H1 (cell line): ENCODE data around the gene SRGAP3. TPM values are rescaled to one million over a fixed set of nuclear protein-coding genes. Genes with fewer than 3 reads are reported as not detected.

Experiments used
- CTCF ChIA-PET: fragments of 300-600 bp; sonication (Branson Sonifier 250); formaldehyde crosslinking; loops from one replicate; lab custom pipeline; 2021; ENCODE audit not compliant: partially characterized antibody; lab: Charles Lee
- POLR2A ChIA-PET: fragments of 300-600 bp; sonication (Branson Sonifier 250); formaldehyde crosslinking; loops from one replicate; lab custom pipeline; 2021; ENCODE audit warnings: inconsistent platforms; ENCODE audit not compliant: partially characterized antibody; lab: Charles Lee
- DNase-seq, 2 experiments: peaks; one replicate each; pipeline versions ENCODE4 v3.0.0 to v3.0.0-alpha.2; 2010 to 2022; ENCODE audit warnings: low spot score in 2 of 2, low read depth in 1 of 2, mixed read lengths in 1 of 2
- FAIRE-seq: peaks from 2 replicates; lab custom pipeline; 2011; peaks lifted over from hg19 to GRCh38; lab: Jason Lieb, UNC
- H2AFZ ChIP-seq: 2 replicates; pipeline ENCODE4 v1.8.1; 2012; ENCODE audit warnings: low read length, inconsistent platforms
- H2AK5ac ChIP-seq: 2 replicates; pipeline ENCODE4 v1.6.1; 2013; ENCODE audit warnings: low read depth, low read length
- H2BK120ac ChIP-seq: replicated peaks from 2 replicates; pipeline ENCODE3; 2013; ENCODE audit warnings: low read depth, low read length, inconsistent platforms
- H2BK12ac ChIP-seq: 2 replicates; pipeline ENCODE4 v1.6.1; 2013; ENCODE audit warnings: low read depth, low read length
- H2BK15ac ChIP-seq: 2 replicates; pipeline ENCODE4 v1.6.1; 2013; ENCODE audit warnings: low read length
- H2BK20ac ChIP-seq: 2 replicates; pipeline ENCODE4 v1.6.1; 2013; ENCODE audit warnings: low read length
- H2BK5ac ChIP-seq: 2 replicates; pipeline ENCODE4 v1.6.1; 2013; ENCODE audit warnings: low read depth, low read length
- H3K14ac ChIP-seq: 2 replicates; pipeline ENCODE4 v1.6.1; 2013; ENCODE audit warnings: inconsistent platforms; ENCODE audit not compliant: insufficient read length
- H3K18ac ChIP-seq: 2 replicates; pipeline ENCODE4 v1.6.1; 2013; ENCODE audit warnings: low read length; ENCODE audit errors: extremely low read depth
- H3K23ac ChIP-seq: 2 replicates; pipeline ENCODE4 v1.6.1; 2013; ENCODE audit warnings: inconsistent platforms; ENCODE audit not compliant: insufficient read length
- H3K23me2 ChIP-seq: 2 replicates; pipeline ENCODE4 v1.6.1; 2013; ENCODE audit warnings: low read depth, low read length
- H3K27ac ChIP-seq: 2 replicates; pipeline ENCODE4 v1.6.1; 2011; ENCODE audit warnings: low read depth, low read length, inconsistent platforms
- H3K27me3 ChIP-seq, 4 experiments: replicated peaks in 1 of 4; 1 replicate in 1 of 4; 2 replicates in 3 of 4; pipeline versions ENCODE4 v1.6.1 to v1.8.1; 2011 to 2013; ENCODE audit warnings: low read length in 3 of 4, mild to moderate bottlenecking in 3 of 4, inconsistent platforms in 2 of 4, mixed read lengths in 2 of 4, moderate library complexity in 1 of 4; ENCODE audit not compliant: control insufficient read depth in 3 of 4, insufficient read depth in 3 of 4; ENCODE audit errors: extremely low read depth in 1 of 4
- H3K36me3 ChIP-seq, 4 experiments: 2 replicates each; pipeline versions ENCODE4 v1.6.1 to v1.8.1; 2011 to 2013; ENCODE audit warnings: mild to moderate bottlenecking in 4 of 4, low read length in 3 of 4, moderate library complexity in 2 of 4, control low read depth in 1 of 4, inconsistent platforms in 1 of 4; ENCODE audit not compliant: insufficient read depth in 4 of 4, control insufficient read depth in 2 of 4
- H3K4ac ChIP-seq: replicated peaks from 2 replicates; pipeline ENCODE3; 2013; ENCODE audit warnings: low read length, low read depth, mixed read lengths, inconsistent platforms; ENCODE audit not compliant: insufficient read length
- H3K4me1 ChIP-seq, 4 experiments: replicated peaks in 1 of 4; 1 replicate in 1 of 4; 2 replicates in 3 of 4; pipeline versions ENCODE4 v1.6.1 to v1.8.1; 2011 to 2013; ENCODE audit warnings: low read length in 3 of 4, inconsistent platforms in 2 of 4, mixed read lengths in 1 of 4; ENCODE audit not compliant: insufficient read depth in 4 of 4, control insufficient read depth in 3 of 4
- H3K4me2 ChIP-seq, 2 experiments: 2 replicates each; pipeline versions ENCODE4 v1.6.1 to v1.8.1; 2011 to 2013; ENCODE audit warnings: low read depth in 2 of 2, low read length in 2 of 2, control low read depth in 1 of 2, inconsistent platforms in 1 of 2, mild to moderate bottlenecking in 1 of 2; ENCODE audit not compliant: insufficient read depth in 1 of 2
- H3K4me3 ChIP-seq, 4 experiments: fragments of 200-600, 300-600 bp in 1 of 4; sonication (generic), shearing (Covaris generic), sonication (Bioruptor Twin) in 1 of 4; 2 replicates each; pipeline versions ENCODE4 v1.5.1 to v1.8.1; 2011 to 2016; ENCODE audit warnings: low read length in 4 of 4, low read depth in 3 of 4, control low read depth in 2 of 4, inconsistent platforms in 2 of 4, mild to moderate bottlenecking in 2 of 4, mixed read lengths in 1 of 4, moderate library complexity in 1 of 4; ENCODE audit not compliant: insufficient read depth in 2 of 4; ENCODE audit errors: extremely low read depth in 1 of 4
- H3K56ac ChIP-seq: replicated peaks from 2 replicates; pipeline ENCODE3; 2013; ENCODE audit warnings: low read depth, mild to moderate bottlenecking, mixed read lengths, low read length, inconsistent platforms; ENCODE audit not compliant: insufficient read length
- H3K79me1 ChIP-seq: 2 replicates; pipeline ENCODE4 v1.6.1; 2013; ENCODE audit warnings: low read depth, low read length, control low read depth
- H3K79me2 ChIP-seq, 2 experiments: 2 replicates each; pipeline versions ENCODE4 v1.6.1 to v1.8.1; 2012 to 2013; ENCODE audit warnings: low read length in 2 of 2, mild to moderate bottlenecking in 2 of 2, inconsistent platforms in 1 of 2; ENCODE audit not compliant: insufficient read depth in 2 of 2, control insufficient read depth in 1 of 2
- H3K9ac ChIP-seq, 4 experiments: replicated peaks in 1 of 4; 1 replicate in 1 of 4; 2 replicates in 3 of 4; pipeline versions ENCODE4 v1.6.1 to v1.8.1; 2011 to 2013; ENCODE audit warnings: low read depth in 3 of 4, low read length in 3 of 4, control low read depth in 2 of 4, mild to moderate bottlenecking in 2 of 4, moderate library complexity in 2 of 4, inconsistent platforms in 1 of 4; ENCODE audit errors: extremely low read depth in 1 of 4
- H3K9me3 ChIP-seq, 2 experiments: 2 replicates each; pipeline versions ENCODE4 v1.6.1 to v1.8.1; 2012 to 2013; ENCODE audit warnings: mild to moderate bottlenecking in 2 of 2, moderate library complexity in 2 of 2, control low read depth in 1 of 2, inconsistent platforms in 1 of 2, low read depth in 1 of 2, low read length in 1 of 2, mixed read lengths in 1 of 2; ENCODE audit not compliant: insufficient read depth in 2 of 2
- H4K20me1 ChIP-seq, 2 experiments: replicated peaks in 1 of 2; 2 replicates each; pipeline versions ENCODE3 to v1.8.1; 2011 to 2013; ENCODE audit warnings: inconsistent platforms in 2 of 2, low read length in 2 of 2, mild to moderate bottlenecking in 1 of 2; ENCODE audit not compliant: insufficient read depth in 2 of 2, control insufficient read depth in 1 of 2
- H4K5ac ChIP-seq: 2 replicates; pipeline ENCODE4 v1.6.1; 2013; ENCODE audit warnings: low read length, low read depth, mixed read lengths, inconsistent platforms; ENCODE audit not compliant: insufficient read length
- H4K8ac ChIP-seq: 2 replicates; pipeline ENCODE4 v1.8.0; 2013; ENCODE audit warnings: mild to moderate bottlenecking, moderate library complexity, low read length, inconsistent platforms; ENCODE audit not compliant: insufficient read depth; ENCODE audit errors: extremely low read depth
- H4K91ac ChIP-seq: replicated peaks from 2 replicates; pipeline ENCODE3; 2013; ENCODE audit warnings: low read length, mixed read lengths, inconsistent platforms; ENCODE audit not compliant: insufficient read length
- BCL11A ChIP-seq, 2 experiments: IDR thresholded peaks; one replicate each; pipeline ENCODE4 v1.6.1; 2011; ENCODE audit warnings: low read depth in 2 of 2, low read length in 2 of 2, mild to moderate bottlenecking in 2 of 2
- CREB1 ChIP-seq: IDR thresholded peaks from 2 replicates; pipeline ENCODE4 v1.6.1; 2012; ENCODE audit warnings: inconsistent platforms
- EGR1 ChIP-seq: IDR thresholded peaks from 2 replicates; pipeline ENCODE4 v1.6.1; 2011; ENCODE audit warnings: low read depth, low read length, borderline replicate concordance
- FOSL1 ChIP-seq: IDR thresholded peaks from 2 replicates; pipeline ENCODE4 v1.6.1; 2011; ENCODE audit warnings: mild to moderate bottlenecking, low read depth, low read length, moderate library complexity; ENCODE audit not compliant: insufficient read depth
- JUND ChIP-seq: IDR thresholded peaks from 2 replicates; pipeline ENCODE4 v1.6.1; 2011; ENCODE audit warnings: mild to moderate bottlenecking, improper control_type of control experiment, low read length
- POU5F1 ChIP-seq: IDR thresholded peaks from 2 replicates; pipeline ENCODE4 v1.6.1; 2011; ENCODE audit warnings: low read depth, mild to moderate bottlenecking, low read length, moderate library complexity
- RFX5 ChIP-seq: IDR thresholded peaks from 2 replicates; pipeline ENCODE4 v1.6.1; 2011; ENCODE audit warnings: low read depth, low read length, improper control_type of control experiment, borderline replicate concordance
- RNF2 ChIP-seq: fragments of 200-900, 300-1000 bp; sonication (generic); IDR thresholded peaks from 2 replicates; pipeline ENCODE4 v1.7.1; 2016; ENCODE audit warnings: borderline replicate concordance, low read depth, mild to moderate bottlenecking, antibody characterized with exemption, low read length; ENCODE audit not compliant: poor library complexity, severe bottlenecking; ENCODE audit errors: missing control alignments
- SIX5 ChIP-seq: IDR thresholded peaks from 2 replicates; pipeline ENCODE4 v1.6.1; 2011; ENCODE audit warnings: mild to moderate bottlenecking, low read depth, low read length
- SP1 ChIP-seq: IDR thresholded peaks from 2 replicates; pipeline ENCODE4 v1.6.1; 2011; ENCODE audit warnings: low read depth, low read length
- SRF ChIP-seq: IDR thresholded peaks from 2 replicates; pipeline ENCODE4 v1.6.1; 2011; ENCODE audit warnings: mild to moderate bottlenecking, low read depth, low read length, moderate library complexity
- ZNF274 ChIP-seq: IDR thresholded peaks from 2 replicates; pipeline ENCODE4 v1.7.0; 2012; ENCODE audit warnings: low read length, borderline replicate concordance; ENCODE audit errors: extremely low read depth
- WGBS, 2 experiments: shearing (Covaris generic) in 1 of 2; methylation state at CpG; one replicate each; pipeline versions ENCODE4 v1.1.6 to v1.1.7; 2013 to 2015; ENCODE audit warnings: low lambda C conversion rate in 2 of 2, mixed read lengths in 2 of 2, inconsistent platforms in 1 of 2, low coverage in 1 of 2, missing lambda C conversion rate in 1 of 2; ENCODE audit not compliant: insufficient replicate concordance in 2 of 2, insufficient coverage in 1 of 2, insufficient read length in 1 of 2; ENCODE audit errors: extremely low coverage in 1 of 2, missing lambda C conversion rate in 1 of 2; 5-methylcytosine and 5-hydroxymethylcytosine counted together
- polyA plus RNA-seq, 7 experiments: library from polyadenylated mRNA; depleted of rRNA in 3 of 7; stranded (reverse) in 5 of 7; unstranded in 2 of 7; fragments of >200 nt in 5 of 7; fragments of 200-250 nt in 2 of 7; gene quantifications; 1 replicate in 5 of 7; 2 replicates in 1 of 7; 4 replicates in 1 of 7; pipeline versions ENCODE4 v1.2.1 to v1.2.3, GENCODE V29; 2011 to 2013; ENCODE audit warnings: missing spikeins in 2 of 7, mixed read lengths in 2 of 7
- total RNA-seq: library from RNA; stranded (reverse); fragmentation: NEBNext Ultra II Directional; extraction: Animal tissue kit (Norgen Biotek cat#: 25700); gene quantifications from 2 replicates; pipeline ENCODE4 v1.2.1, GENCODE V29; 2021
- TF ChIP-seq, protein P1 (sequence below): IDR thresholded peaks from 2 replicates; pipeline ENCODE4 v1.6.1; 2011; ENCODE audit warnings: low read length, improper control_type of control experiment

SRGAP3 gene
- total and polyA plus RNA-seq, 2 of the 8 experiments (the other 6 are each of a cell fraction or from before 2014, with no cell fraction given), result 5.8 to 11.4 TPM

DNA sequence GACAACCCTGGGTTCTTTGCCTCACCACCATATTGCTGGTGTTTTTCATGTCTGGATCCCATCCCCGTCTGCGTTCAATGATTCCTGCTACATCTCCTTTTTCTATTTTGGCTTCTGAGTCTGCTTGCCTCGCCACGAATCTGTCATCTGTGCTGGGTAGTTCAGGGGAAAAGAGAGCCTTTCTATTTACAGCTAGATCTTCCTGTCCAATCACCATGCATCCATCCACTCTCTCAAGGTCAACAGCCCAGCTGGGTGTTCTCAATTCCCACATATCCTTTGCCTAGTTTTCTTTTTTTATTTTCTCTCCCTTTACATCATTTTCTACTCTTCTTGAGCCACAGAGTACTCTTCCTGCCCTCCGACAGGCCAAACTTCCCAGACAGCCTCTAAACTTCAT, 181.4 kb downstream of the SRGAP3 start:
- Histone ChIP-seq H3K79me1 (no peaks in the 10 kb centered on the region), H3K9ac (no peak overlapping the region), H3K27me3 (no peaks in the 10 kb centered on the region), H3K79me2 (no peaks in the 10 kb centered on the region), H2BK20ac (peak overlapping the region; percentile 44; the same call in 1 of the 2 replicates), H3K27ac (no peak overlapping the region), H4K8ac (no peak overlapping the region), H3K23me2 (no peaks in the 10 kb centered on the region; the same call in 1 of the 2 replicates), H3K14ac (no peak overlapping the region), H3K4me2 (no peak overlapping the region), H2AFZ (no peak overlapping the region), H2BK5ac (no peak overlapping the region), H3K4me1 (no peaks in the 10 kb centered on the region), H3K36me3 (no peaks in the 10 kb centered on the region), H4K91ac (no peak overlapping the region), H2AK5ac (no peak overlapping the region), H3K4ac (no peak overlapping the region), H3K56ac (no peak overlapping the region), H3K4me3 (no peak overlapping the region), H3K23ac (no peak overlapping the region)
- 85% methylated on average over 5 of the region's 5 CpGs; no CpG with 5 or more reads in 1 of the 2 experiments for WGBS, 2 experiments
- POLR2A ChIA-PET, result no interaction called here
- FAIRE-seq (no peak), DNase-seq (no peak)
- TF ChIP-seq CREB1, result no peak
- TF ChIP-seq EGR1, result no peak
- no peak for TF ChIP-seq RNF2
- TF ChIP-seq RFX5, result no peak
- TF ChIP-seq, protein P1, sequence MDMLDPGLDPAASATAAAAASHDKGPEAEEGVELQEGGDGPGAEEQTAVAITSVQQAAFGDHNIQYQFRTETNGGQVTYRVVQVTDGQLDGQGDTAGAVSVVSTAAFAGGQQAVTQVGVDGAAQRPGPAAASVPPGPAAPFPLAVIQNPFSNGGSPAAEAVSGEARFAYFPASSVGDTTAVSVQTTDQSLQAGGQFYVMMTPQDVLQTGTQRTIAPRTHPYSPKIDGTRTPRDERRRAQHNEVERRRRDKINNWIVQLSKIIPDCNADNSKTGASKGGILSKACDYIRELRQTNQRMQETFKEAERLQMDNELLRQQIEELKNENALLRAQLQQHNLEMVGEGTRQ, result no peak
- no peak for TF ChIP-seq JUND
- TF ChIP-seq SIX5, result no peak
- TF ChIP-seq SP1, result no peak
- TF ChIP-seq ZNF274, result no peak
- TF ChIP-seq FOSL1, result no peak
- TF ChIP-seq BCL11A (IDR thresholded peaks at IDR 0.05; ENCODE audit: low read depth in 2 of 2, low read length in 2 of 2), result no peak
- no peak for TF ChIP-seq SRF
- no peak for TF ChIP-seq POU5F1
- TF ChIP-seq, all 59 proteins: peak for 0
- Histone ChIP-seq H4K5ac (no peak overlapping the region), H2BK15ac (no peak overlapping the region), H4K20me1 (no peaks in the 10 kb centered on the region), H3K9me3 (no peaks in the 10 kb centered on the region), H2BK120ac (no peak overlapping the region), H3K18ac (no peak overlapping the region), H2BK12ac (no peak overlapping the region)
- CTCF ChIA-PET, result interaction anchor here (0.6 to 7.9 kb wide), 34 partner anchors 8 to 244 kb away, joined by 3 to 91 read pairs (median 4); no protein-coding TSS in a partner anchor
